Breast epithelium (tissue), 3 donors: ENCODE results near the gene C16orf90.

Source experiments
- CTCF ChIP-seq, 3 donors: fragments of 450-650 bp; IDR thresholded peaks; one replicate each; pipeline ENCODE4 v1.5.1; 2016 to 2017; ENCODE audit warnings: antibody characterized with exemption in 3 of 3, mild to moderate bottlenecking in 3 of 3, moderate library complexity in 3 of 3
- POLR2A ChIP-seq: fragments of 450-650 bp; IDR thresholded peaks from one replicate; pipeline ENCODE4 v1.6.1; 2016; ENCODE audit warnings: antibody characterized with exemption, mild to moderate bottlenecking, moderate library complexity
- POLR2AphosphoS5 ChIP-seq, 3 donors: sonication (generic); formaldehyde crosslinking; IDR thresholded peaks; one replicate each; pipeline ENCODE4 v1.6.1; 2017; ENCODE audit warnings: antibody characterized with exemption in 3 of 3

- no peak for TF ChIP-seq CTCF (IDR thresholded peaks at IDR 0.05)
- no peak for TF ChIP-seq POLR2A
- no peak for TF ChIP-seq POLR2AphosphoS5 (IDR thresholded peaks at IDR 0.05)
Measured at GRCh38 chr16:3460585-3460984, 34.7 kb downstream of the C16orf90 start.
